HG03135 (cell line): ENCODE measurements around the gene FGD5.

Experiments
- ATAC-seq: cut with Tn5 transposase; IDR thresholded peaks from one replicate; pipeline ENCODE4 v1.9.1; 2021; ENCODE audit warnings: mild to moderate bottlenecking, moderate library complexity; ENCODE audit not compliant: unreplicated experiment

Gene FGD5

GRCh38 chr3:14950274-14950673 is 131.5 kb downstream of the FGD5 start:
- no peak for ATAC-seq

GRCh38 chr3:14957153-14957552 is 138.4 kb downstream of the FGD5 start:
- no peak for ATAC-seq

- no peak for ATAC-seq
Observed at GRCh38 chr3:14957925-14958324, 139.2 kb downstream of the FGD5 start.

GRCh38 chr3:14959359-14959943 is 140.7 kb downstream of the FGD5 start:
- ATAC-seq, result no peak

- no peak for ATAC-seq
Observed at GRCh38 chr3:14962762-14963161, 144.0 kb downstream of the FGD5 start.

GRCh38 chr3:14967285-14967684 is 148.5 kb downstream of the FGD5 start:
- ATAC-seq, result no peak

- ATAC-seq, result no peak
Observed at GRCh38 chr3:14969671-14970070, 150.9 kb downstream of the FGD5 start.

GRCh38 chr3:14976317-14976716 is 157.6 kb downstream of the FGD5 start:
- ATAC-seq, result no peak

- ATAC-seq, result peak; percentile 66
Observed at GRCh38 chr3:14980689-14981088, 161.9 kb downstream of the FGD5 start.
